K562 (cell line): ENCODE results near the gene FBXO15. TPM values are rescaled to one million over a fixed set of nuclear protein-coding genes. Genes with fewer than 3 reads are reported as not detected.
A peak's percentile ranks its signal among the peaks of the same experiment; 100 is the strongest.

Experiments used
- ATAC-seq: fragments of 200-7000 bp; cut with Tn5 transposase; 3 replicates; pipeline ENCODE4 v1.9.1; 2020; ENCODE audit warnings: moderate library complexity
- BruUV-seq: library from RNA; stranded (reverse); fragments of 400-500 nt; replicated peaks from 2 replicates; lab custom pipeline; 2021; lab: Mats Ljungman, UMichigan
- CTCF ChIA-PET: fragments of 300-600 bp; formaldehyde crosslinking; extraction: SDS; loops from one replicate; lab custom pipeline; 2021; ENCODE audit warnings: low intra/inter-chr PET ratio; lab: Yijun Ruan, JAX
- POLR2A ChIA-PET: fragments of 300-600, 350-650 bp; sonication (Branson Sonifier 250); formaldehyde crosslinking; extraction: SDS; loops from one replicate; lab custom pipeline; 2021; ENCODE audit warnings: antibody characterized with exemption, inconsistent platforms; lab: Yijun Ruan, JAX
- DNase-seq, 4 experiments: peaks; one replicate each; pipeline versions ENCODE4 v3.0.0 to v3.0.0-alpha.2; 2011 to 2018; ENCODE audit warnings: low spot score in 3 of 4, mixed read lengths in 3 of 4; ENCODE audit errors: extremely low read depth in 1 of 4
- FAIRE-seq: peaks from 2 replicates; lab custom pipeline; 2011; peaks lifted over from hg19 to GRCh38; lab: Jason Lieb, UNC
- H2AFZ ChIP-seq: 2 replicates; pipeline ENCODE4 v1.6.0; 2011; ENCODE audit warnings: low read depth, low read length, control low read depth, inconsistent platforms
- H3K27ac ChIP-seq: fragments of 200-600 bp; 3 replicates; pipeline ENCODE4 v1.8.0; 2011; ENCODE audit warnings: low read depth, mild to moderate bottlenecking, control low read depth, inconsistent platforms, low read length, moderate library complexity, mixed read lengths; ENCODE audit errors: extremely low read depth
- H3K27me3 ChIP-seq, 2 experiments: fragments of 300-600 bp in 1 of 2; 2 replicates in 1 of 2; 3 replicates in 1 of 2; pipeline versions ENCODE4 v1.6.0 to v1.8.0; 2011; ENCODE audit warnings: inconsistent platforms in 2 of 2, low read length in 2 of 2, mild to moderate bottlenecking in 1 of 2, mixed read lengths in 1 of 2, moderate library complexity in 1 of 2; ENCODE audit not compliant: control insufficient read depth in 2 of 2, insufficient read depth in 2 of 2
- H3K36me3 ChIP-seq: fragments of 300-600 bp; 3 replicates; pipeline ENCODE4 v1.8.0; 2011; ENCODE audit warnings: mild to moderate bottlenecking, low read length, inconsistent platforms; ENCODE audit not compliant: control insufficient read depth, insufficient read depth
- H3K4me1 ChIP-seq, 2 experiments: fragments of 200-600 bp in 1 of 2; replicated peaks in 1 of 2; 2 replicates in 1 of 2; 3 replicates in 1 of 2; pipeline versions ENCODE4 v1.5.1 to v1.8.0; 2011; ENCODE audit warnings: inconsistent platforms in 2 of 2, low read length in 2 of 2, mild to moderate bottlenecking in 1 of 2, mixed read lengths in 1 of 2, moderate library complexity in 1 of 2; ENCODE audit not compliant: control insufficient read depth in 2 of 2, insufficient read depth in 2 of 2
- H3K4me2 ChIP-seq: 2 replicates; pipeline ENCODE4 v1.6.1; 2011; ENCODE audit warnings: low read length, control low read depth, inconsistent platforms, mixed read lengths; ENCODE audit not compliant: insufficient read depth
- H3K4me3 ChIP-seq: fragments of 200-600 bp; sonication (generic), shearing (Covaris generic); 2 replicates; pipeline ENCODE4 v1.5.1; 2016; ENCODE audit warnings: control low read depth, inconsistent platforms
- H3K79me2 ChIP-seq: fragments of 200-600 bp; 3 replicates; pipeline ENCODE4 v1.8.0; 2011; ENCODE audit warnings: low read length, inconsistent platforms; ENCODE audit not compliant: control insufficient read depth, insufficient read depth
- H3K9ac ChIP-seq, 2 experiments: 2 replicates each; pipeline versions ENCODE4 v1.6.0 to v1.6.1; 2011; ENCODE audit warnings: low read depth in 2 of 2, low read length in 2 of 2, control low read depth in 1 of 2, inconsistent platforms in 1 of 2, mild to moderate bottlenecking in 1 of 2, mixed read lengths in 1 of 2; ENCODE audit not compliant: insufficient read depth in 1 of 2
- H3K9me1 ChIP-seq: one replicate; pipeline ENCODE4 v1.6.0; 2011; ENCODE audit warnings: inconsistent platforms, mild to moderate bottlenecking, low read length, moderate library complexity; ENCODE audit not compliant: control insufficient read depth, insufficient read depth
- H3K9me3 ChIP-seq: replicated peaks from 2 replicates; pipeline ENCODE4 v1.5.1; 2011; ENCODE audit warnings: low read depth, low read length, inconsistent platforms; ENCODE audit not compliant: control insufficient read depth, insufficient read depth
- H4K20me1 ChIP-seq: replicated peaks from 2 replicates; pipeline ENCODE4 v1.6.1; 2011; ENCODE audit warnings: low read length, inconsistent platforms, mixed read lengths; ENCODE audit not compliant: control insufficient read depth, insufficient read depth
- CREM ChIP-seq: IDR thresholded peaks from 2 replicates; pipeline ENCODE4 v1.6.1; 2014; ENCODE audit warnings: antibody characterized with exemption, low read depth
- NR1H2 ChIP-seq: sonication (generic); formaldehyde crosslinking; IDR thresholded peaks from 2 replicates; pipeline ENCODE4 v1.4.0; 2020; ENCODE audit warnings: mild to moderate bottlenecking, missing genetic modification reagents
- RFX1 ChIP-seq: fragments of 450-650 bp; IDR thresholded peaks from 2 replicates; pipeline ENCODE4 v1.6.1; 2016; ENCODE audit warnings: mild to moderate bottlenecking, moderate library complexity
- ZNF23 ChIP-seq: fragments of 250-450 bp; sonication (Bioruptor Pico); IDR thresholded peaks from 2 replicates; pipeline ENCODE4 v1.4.0; 2020; ENCODE audit warnings: mild to moderate bottlenecking
- ZNF436 ChIP-seq: fragments of 250-450, 450-650 bp; sonication (Bioruptor Pico); formaldehyde crosslinking; IDR thresholded peaks from 2 replicates; pipeline ENCODE4 v1.7.0; 2020; ENCODE audit warnings: mild to moderate bottlenecking
- WGBS: fragments of 100-300 bp; shearing (Covaris generic); methylation state at CpG from one replicate; pipeline ENCODE4 v1.1.6; 2016; ENCODE audit warnings: low coverage, mixed read lengths; ENCODE audit not compliant: insufficient coverage; ENCODE audit errors: missing lambda C conversion rate; 5-methylcytosine and 5-hydroxymethylcytosine counted together
- in situ Hi-C: fragments of 300-500 bp; cut with MboI; formaldehyde crosslinking; loops from 4 replicates; pipeline ENCODE4 v1.15.0; 2018; ENCODE audit warnings: inconsistent platforms, mixed read lengths
- intact Hi-C: fragments of 100-400 bp; cut with micrococcal nuclease; formaldehyde crosslinking; loops from 2 replicates; pipeline ENCODE4 v1.14.2; 2022
- polyA plus RNA-seq, 8 experiments: library from polyadenylated mRNA; depleted of rRNA in 4 of 8; stranded (reverse) in 5 of 8; unstranded in 3 of 8; fragments of >200 nt; fragmentation: Nextera tagmentation in 2 of 8; fragmentation: Illumina TruSeq in 1 of 8; extraction: Ambion mirVana in 2 of 8; extraction: Trizol in 1 of 8; gene quantifications; 2 replicates each; pipeline versions ENCODE4 v1.2.1 to v1.2.3, GENCODE V29; 2011 to 2014; ENCODE audit warnings: inconsistent platforms in 1 of 8, missing spikeins in 1 of 8
- total RNA-seq, 7 experiments: library from RNA; depleted of rRNA in 6 of 7; stranded (reverse); fragments of >200 nt in 6 of 7; fragmentation: Illumina TruSeq in 2 of 7; extraction: Trizol in 2 of 7; gene quantifications; 2 replicates each; pipeline versions ENCODE4 v1.2.1 to v1.2.3, GENCODE V29; 2011 to 2021; ENCODE audit warnings: low replicate concordance in 1 of 7

Gene FBXO15
- total and polyA plus RNA-seq, 9 of the 15 experiments (the other 6 are each of a cell fraction or from before 2014, with no cell fraction given), result 0.07 to 0.43 (median 0.27) TPM; not detected in 1

DNA sequence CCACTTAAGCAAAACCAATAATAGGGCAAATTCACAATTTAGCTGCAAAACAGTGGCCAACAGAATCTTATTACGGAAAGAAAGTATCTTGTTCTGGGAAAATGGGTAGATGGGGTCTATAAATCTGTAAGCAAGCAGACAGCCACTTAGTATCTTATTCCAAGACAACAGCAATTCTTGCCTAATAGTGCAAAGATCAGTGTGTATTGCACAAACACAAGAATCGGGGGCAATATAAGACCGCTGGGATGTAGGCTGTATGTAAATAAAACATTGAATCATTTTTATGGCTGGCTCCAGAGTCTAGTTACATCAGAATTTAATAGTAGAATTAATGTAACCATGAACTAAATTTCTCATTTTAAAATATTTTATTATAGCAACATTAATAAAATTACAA lies 85.6 kb downstream of the FBXO15 start:
- FAIRE-seq, result no peak
- no peak overlapping the region for H3K4me3 ChIP-seq
- no peaks in the 10 kb centered on the region for H3K79me2 ChIP-seq
- no peak for DNase-seq
- no peaks in the 10 kb centered on the region for H4K20me1 ChIP-seq
- no peak overlapping the region for H3K27ac ChIP-seq
- in situ Hi-C loops (no loop called here), intact Hi-C loops (no loop called here)
- ChIA-PET POLR2A (no interaction called here), CTCF (no interaction called here)
- no peak overlapping the region for H3K9ac ChIP-seq
- no peaks in the 10 kb centered on the region for H3K9me3 ChIP-seq
- H3K4me2 ChIP-seq, result no peak overlapping the region
- BruUV-seq, result no TSS peak
- no peak for ATAC-seq
- H3K4me1 ChIP-seq, result no peaks in the 10 kb centered on the region
- TF ChIP-seq NR1H2, result no peak
- no peak for TF ChIP-seq ZNF23 (CRISPR knock-in tag)
- TF ChIP-seq ZNF436 (CRISPR knock-in tag), result no peak
- H2AFZ ChIP-seq, result no peak overlapping the region
- no peaks in the 10 kb centered on the region for H3K36me3 ChIP-seq
- no peaks in the 10 kb centered on the region for H3K9me1 ChIP-seq
- no peaks in the 10 kb centered on the region; a peak in 2 of 5 replicates for H3K27me3 ChIP-seq
- 2% methylated on average over 3 of the region's 3 CpGs for WGBS

DNA sequence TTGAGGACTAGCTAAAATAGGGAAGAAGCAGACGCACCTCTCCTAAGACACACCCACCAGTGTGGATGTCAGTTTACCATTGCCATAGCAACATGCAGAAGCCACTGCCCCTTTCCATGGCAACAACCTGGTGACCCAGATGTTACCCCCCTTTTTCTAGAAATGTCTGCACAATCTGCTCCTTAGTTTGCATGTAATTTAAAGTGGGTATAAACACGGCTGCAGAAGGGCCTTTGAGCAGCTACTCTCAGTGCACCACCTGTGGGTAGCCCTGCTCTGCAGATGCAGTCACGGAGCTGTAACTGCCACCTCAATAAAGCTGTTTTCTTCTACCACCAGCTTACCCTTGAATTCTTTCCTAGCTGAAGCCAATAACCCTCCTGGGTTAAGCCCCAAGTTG lies 87.1 kb downstream of the FBXO15 start:
- BruUV-seq, result no TSS peak
- DNase-seq, result no peak
- POLR2A ChIA-PET, result no interaction called here
- Histone ChIP-seq H3K9ac (no peak overlapping the region), H3K36me3 (no peaks in the 10 kb centered on the region), H3K9me3 (no peaks in the 10 kb centered on the region), H3K4me3 (no peak overlapping the region), H3K9me1 (no peaks in the 10 kb centered on the region), H3K4me1 (no peaks in the 10 kb centered on the region), H3K27ac (no peak overlapping the region), H3K4me2 (no peak overlapping the region), H2AFZ (no peak overlapping the region), H3K79me2 (no peaks in the 10 kb centered on the region), H3K27me3 (no peaks in the 10 kb centered on the region; a peak in 2 of 5 replicates), H4K20me1 (no peaks in the 10 kb centered on the region)
- WGBS, result 0% methylated on average over 3 of the region's 3 CpGs
- intact Hi-C loops (no loop called here), in situ Hi-C loops (no loop called here)
- no peak for FAIRE-seq
- ATAC-seq, result no peak
- CTCF ChIA-PET, result no interaction called here
- no peak for TF ChIP-seq CREM
- peak; percentile 44 for TF ChIP-seq RFX1
